ENCODE data around the gene TUSC1. TPM values are rescaled to one million over a fixed set of nuclear protein-coding genes. Genes with fewer than 3 reads are reported as not detected.
"Not testable (repeated sequence)": the region's sequence is repeated elsewhere in the genome, so short reads cannot be mapped to it uniquely, and the experiment has no call there.

The TUSC1 gene
- total RNA-seq, 1 experiment from 2014 or later = 6.0 TPM

DNA sequence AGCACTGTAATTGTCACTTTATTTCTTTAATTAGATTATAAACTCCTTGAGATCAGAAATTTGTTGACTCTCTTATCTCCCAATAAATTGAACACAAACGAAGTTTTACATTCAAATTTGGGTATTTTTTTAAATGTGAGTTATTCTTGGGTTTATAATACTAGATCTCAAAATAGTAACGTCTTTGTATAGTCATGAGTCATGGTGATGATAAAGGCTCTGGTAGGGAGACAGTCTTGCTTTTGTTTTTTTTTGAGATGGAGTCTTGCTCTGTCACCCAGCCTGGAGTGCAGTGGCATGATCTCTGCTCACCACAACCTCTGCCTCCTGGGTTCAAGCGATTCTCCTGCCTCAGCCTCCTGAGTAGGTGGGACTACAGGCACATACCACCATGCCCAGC is 22.7 kb upstream of the TUSC1 start:
- POLR2A ChIA-PET, ATAC-seq: not testable (repeated sequence)

DNA sequence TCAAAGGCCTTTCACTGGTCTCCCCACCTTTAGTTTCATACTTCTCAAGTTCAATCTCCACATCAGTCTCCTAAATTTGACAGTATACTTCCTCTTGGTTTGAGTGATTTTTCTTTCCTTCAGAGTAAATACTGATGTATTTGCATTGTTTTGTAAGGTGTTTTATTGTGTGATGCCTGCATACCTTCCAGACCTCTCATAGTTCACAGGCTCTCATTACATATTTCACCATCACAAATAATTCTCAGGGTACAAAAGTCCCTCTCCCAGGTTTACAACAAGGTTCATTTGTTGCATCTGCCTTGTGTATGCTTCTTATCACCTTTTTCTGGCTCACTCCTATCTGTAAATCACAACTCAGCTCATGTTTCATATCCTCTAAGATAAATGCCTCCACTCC is 22.2 kb upstream of the TUSC1 start:
- CTCF ChIA-PET = no interaction called here
- Mint-ChIP-seq H3K9me3 (no peaks in the 10 kb centered on the region), H3K27ac (no peak overlapping the region), H3K4me1 (peaks cover 7% of the 10 kb centered on the region), H3K27me3 (ENCODE audit: low read depth) (no peaks in the 10 kb centered on the region), H3K4me3 (no peak overlapping the region), H3K36me3 (no peaks in the 10 kb centered on the region)
- POLR2A ChIA-PET = no interaction called here
- TF ChIP-seq, protein P1, sequence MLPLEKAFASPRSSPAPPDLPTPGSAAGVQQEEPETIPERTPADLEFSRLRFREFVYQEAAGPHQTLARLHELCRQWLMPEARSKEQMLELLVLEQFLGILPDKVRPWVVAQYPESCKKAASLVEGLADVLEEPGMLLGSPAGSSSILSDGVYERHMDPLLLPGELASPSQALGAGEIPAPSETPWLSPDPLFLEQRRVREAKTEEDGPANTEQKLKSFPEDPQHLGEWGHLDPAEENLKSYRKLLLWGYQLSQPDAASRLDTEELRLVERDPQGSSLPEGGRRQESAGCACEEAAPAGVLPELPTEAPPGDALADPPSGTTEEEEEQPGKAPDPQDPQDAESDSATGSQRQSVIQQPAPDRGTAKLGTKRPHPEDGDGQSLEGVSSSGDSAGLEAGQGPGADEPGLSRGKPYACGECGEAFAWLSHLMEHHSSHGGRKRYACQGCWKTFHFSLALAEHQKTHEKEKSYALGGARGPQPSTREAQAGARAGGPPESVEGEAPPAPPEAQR (CRISPR knock-in tag; IDR thresholded peaks at IDR 0.05) = no peak
- no peak for ATAC-seq
- no peak for DNase-seq (ENCODE audit: low spot score)

More for the DNA sequence above, 22.7 kb upstream of the TUSC1 start:
- H3K4me3 Mint-ChIP-seq; H3K4me1 Mint-ChIP-seq; DNase-seq (ENCODE audit: low spot score); H3K27me3 Mint-ChIP-seq (ENCODE audit: low read depth); H3K36me3 Mint-ChIP-seq; H3K9me3 Mint-ChIP-seq; CTCF ChIA-PET; H3K27ac Mint-ChIP-seq: not testable (repeated sequence)

DNA sequence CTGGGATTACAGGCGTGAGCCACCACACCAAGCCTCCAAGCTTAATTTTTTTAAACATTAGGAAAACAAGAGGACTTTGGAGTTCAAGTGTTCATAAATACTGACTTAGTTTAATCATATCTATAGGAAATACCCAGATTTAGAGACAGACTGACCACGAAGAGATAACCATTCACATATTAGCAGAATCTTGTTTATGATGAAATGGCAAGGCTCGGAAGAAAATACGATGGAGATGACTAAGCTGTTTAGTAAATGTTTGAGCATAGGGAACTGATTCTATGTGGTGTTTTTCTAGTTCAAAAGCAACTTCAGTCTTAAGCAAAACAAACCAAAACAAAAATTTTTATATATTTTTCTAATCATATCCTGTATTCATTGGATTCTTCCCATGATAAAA is 13.5 kb upstream of the TUSC1 start:
- Mint-ChIP-seq H3K36me3 (no peaks in the 10 kb centered on the region), H3K9me3 (peaks cover 3% of the 10 kb centered on the region; the same call in 1 of the 2 replicates), H3K4me3 (no peak overlapping the region), H3K27ac (no peak overlapping the region), H3K4me1 (peaks cover 12% of the 10 kb centered on the region), H3K27me3 (ENCODE audit: low read depth) (no peaks in the 10 kb centered on the region)
- ATAC-seq (no peak), DNase-seq (ENCODE audit: low spot score) (no peak)
- TF ChIP-seq NFYB (CRISPR knock-in tag; conservative IDR thresholded peaks at IDR 0.05; ENCODE audit: low read depth) = no peak
- TF ChIP-seq, protein P2, sequence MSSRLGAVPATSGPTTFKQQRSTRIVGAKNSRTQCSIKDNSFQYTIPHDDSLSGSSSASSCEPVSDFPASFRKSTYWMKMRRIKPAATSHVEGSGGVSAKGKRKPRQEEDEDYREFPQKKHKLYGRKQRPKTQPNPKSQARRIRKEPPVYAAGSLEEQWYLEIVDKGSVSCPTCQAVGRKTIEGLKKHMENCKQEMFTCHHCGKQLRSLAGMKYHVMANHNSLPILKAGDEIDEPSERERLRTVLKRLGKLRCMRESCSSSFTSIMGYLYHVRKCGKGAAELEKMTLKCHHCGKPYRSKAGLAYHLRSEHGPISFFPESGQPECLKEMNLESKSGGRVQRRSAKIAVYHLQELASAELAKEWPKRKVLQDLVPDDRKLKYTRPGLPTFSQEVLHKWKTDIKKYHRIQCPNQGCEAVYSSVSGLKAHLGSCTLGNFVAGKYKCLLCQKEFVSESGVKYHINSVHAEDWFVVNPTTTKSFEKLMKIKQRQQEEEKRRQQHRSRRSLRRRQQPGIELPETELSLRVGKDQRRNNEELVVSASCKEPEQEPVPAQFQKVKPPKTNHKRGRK (CRISPR knock-in tag; IDR thresholded peaks at IDR 0.05; ENCODE audit: borderline replicate concordance) = no peak
- TF ChIP-seq CREM (CRISPR knock-in tag; IDR thresholded peaks at IDR 0.05) = no peak
- CTCF ChIA-PET = no interaction called here
- POLR2A ChIA-PET = no interaction called here

DNA sequence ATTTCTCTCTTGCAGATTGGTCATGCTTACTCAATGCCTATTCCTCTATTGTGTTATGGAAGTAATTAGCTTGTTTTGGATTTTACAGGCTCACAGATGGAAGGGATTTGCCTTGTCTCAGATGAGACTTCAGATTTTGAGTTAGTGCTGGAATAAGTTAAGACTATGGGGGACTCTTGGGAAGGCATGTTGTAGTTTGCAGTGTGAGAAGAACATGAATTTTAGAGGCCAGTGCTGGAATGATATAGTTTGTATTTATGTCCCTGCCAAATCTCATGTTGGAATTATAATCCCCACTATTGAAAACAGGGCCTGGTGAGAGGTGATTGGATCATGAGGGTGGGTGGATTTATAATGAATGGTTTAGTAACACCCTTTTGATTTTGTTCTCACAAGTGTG is 6.1 kb upstream of the TUSC1 start:
- TF ChIP-seq ATF1 (CRISPR knock-in tag; IDR thresholded peaks at IDR 0.05) (no peak), FOXK1 (CRISPR knock-in tag; IDR thresholded peaks at IDR 0.05) (no peak), OVOL2 (CRISPR knock-in tag; IDR thresholded peaks at IDR 0.05; ENCODE audit: borderline replicate concordance) (no peak), SOX15 (CRISPR knock-in tag; IDR thresholded peaks at IDR 0.05) (no peak)
- TF ChIP-seq, protein P3, sequence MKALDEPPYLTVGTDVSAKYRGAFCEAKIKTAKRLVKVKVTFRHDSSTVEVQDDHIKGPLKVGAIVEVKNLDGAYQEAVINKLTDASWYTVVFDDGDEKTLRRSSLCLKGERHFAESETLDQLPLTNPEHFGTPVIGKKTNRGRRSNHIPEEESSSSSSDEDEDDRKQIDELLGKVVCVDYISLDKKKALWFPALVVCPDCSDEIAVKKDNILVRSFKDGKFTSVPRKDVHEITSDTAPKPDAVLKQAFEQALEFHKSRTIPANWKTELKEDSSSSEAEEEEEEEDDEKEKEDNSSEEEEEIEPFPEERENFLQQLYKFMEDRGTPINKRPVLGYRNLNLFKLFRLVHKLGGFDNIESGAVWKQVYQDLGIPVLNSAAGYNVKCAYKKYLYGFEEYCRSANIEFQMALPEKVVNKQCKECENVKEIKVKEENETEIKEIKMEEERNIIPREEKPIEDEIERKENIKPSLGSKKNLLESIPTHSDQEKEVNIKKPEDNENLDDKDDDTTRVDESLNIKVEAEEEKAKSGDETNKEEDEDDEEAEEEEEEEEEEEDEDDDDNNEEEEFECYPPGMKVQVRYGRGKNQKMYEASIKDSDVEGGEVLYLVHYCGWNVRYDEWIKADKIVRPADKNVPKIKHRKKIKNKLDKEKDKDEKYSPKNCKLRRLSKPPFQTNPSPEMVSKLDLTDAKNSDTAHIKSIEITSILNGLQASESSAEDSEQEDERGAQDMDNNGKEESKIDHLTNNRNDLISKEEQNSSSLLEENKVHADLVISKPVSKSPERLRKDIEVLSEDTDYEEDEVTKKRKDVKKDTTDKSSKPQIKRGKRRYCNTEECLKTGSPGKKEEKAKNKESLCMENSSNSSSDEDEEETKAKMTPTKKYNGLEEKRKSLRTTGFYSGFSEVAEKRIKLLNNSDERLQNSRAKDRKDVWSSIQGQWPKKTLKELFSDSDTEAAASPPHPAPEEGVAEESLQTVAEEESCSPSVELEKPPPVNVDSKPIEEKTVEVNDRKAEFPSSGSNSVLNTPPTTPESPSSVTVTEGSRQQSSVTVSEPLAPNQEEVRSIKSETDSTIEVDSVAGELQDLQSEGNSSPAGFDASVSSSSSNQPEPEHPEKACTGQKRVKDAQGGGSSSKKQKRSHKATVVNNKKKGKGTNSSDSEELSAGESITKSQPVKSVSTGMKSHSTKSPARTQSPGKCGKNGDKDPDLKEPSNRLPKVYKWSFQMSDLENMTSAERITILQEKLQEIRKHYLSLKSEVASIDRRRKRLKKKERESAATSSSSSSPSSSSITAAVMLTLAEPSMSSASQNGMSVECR (CRISPR knock-in tag; IDR thresholded peaks at IDR 0.05; ENCODE audit: borderline replicate concordance) = no peak
- TF ChIP-seq, protein P4, sequence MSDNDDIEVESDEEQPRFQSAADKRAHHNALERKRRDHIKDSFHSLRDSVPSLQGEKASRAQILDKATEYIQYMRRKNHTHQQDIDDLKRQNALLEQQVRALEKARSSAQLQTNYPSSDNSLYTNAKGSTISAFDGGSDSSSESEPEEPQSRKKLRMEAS (CRISPR knock-in tag; IDR thresholded peaks at IDR 0.05) = no peak
- TF ChIP-seq, protein P5, sequence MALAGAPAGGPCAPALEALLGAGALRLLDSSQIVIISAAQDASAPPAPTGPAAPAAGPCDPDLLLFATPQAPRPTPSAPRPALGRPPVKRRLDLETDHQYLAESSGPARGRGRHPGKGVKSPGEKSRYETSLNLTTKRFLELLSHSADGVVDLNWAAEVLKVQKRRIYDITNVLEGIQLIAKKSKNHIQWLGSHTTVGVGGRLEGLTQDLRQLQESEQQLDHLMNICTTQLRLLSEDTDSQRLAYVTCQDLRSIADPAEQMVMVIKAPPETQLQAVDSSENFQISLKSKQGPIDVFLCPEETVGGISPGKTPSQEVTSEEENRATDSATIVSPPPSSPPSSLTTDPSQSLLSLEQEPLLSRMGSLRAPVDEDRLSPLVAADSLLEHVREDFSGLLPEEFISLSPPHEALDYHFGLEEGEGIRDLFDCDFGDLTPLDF (CRISPR knock-in tag; IDR thresholded peaks at IDR 0.05) = no peak
- TF ChIP-seq, protein P6, sequence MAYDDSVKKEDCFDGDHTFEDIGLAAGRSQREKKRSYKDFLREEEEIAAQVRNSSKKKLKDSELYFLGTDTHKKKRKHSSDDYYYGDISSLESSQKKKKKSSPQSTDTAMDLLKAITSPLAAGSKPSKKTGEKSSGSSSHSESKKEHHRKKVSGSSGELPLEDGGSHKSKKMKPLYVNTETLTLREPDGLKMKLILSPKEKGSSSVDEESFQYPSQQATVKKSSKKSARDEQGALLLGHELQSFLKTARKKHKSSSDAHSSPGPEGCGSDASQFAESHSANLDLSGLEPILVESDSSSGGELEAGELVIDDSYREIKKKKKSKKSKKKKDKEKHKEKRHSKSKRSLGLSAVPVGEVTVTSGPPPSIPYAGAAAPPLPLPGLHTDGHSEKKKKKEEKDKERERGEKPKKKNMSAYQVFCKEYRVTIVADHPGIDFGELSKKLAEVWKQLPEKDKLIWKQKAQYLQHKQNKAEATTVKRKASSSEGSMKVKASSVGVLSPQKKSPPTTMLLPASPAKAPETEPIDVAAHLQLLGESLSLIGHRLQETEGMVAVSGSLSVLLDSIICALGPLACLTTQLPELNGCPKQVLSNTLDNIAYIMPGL (CRISPR knock-in tag; IDR thresholded peaks at IDR 0.05) = no peak
- H3K36me3 Mint-ChIP-seq = peaks cover 7% of the 10 kb centered on the region
- no peak for DNase-seq (ENCODE audit: low spot score)

More for the DNA sequence above, 6.1 kb upstream of the TUSC1 start:
- Mint-ChIP-seq H3K9me3 (peaks cover 25% of the 10 kb centered on the region), H3K4me1 (no peaks in the 10 kb centered on the region), H3K4me3 (no peak overlapping the region), H3K27ac (no peak overlapping the region), H3K27me3 (ENCODE audit: low read depth) (no peaks in the 10 kb centered on the region; the same call in 1 of the 2 replicates)
- ChIA-PET POLR2A (interaction anchor here (0.6 kb wide), 1 partner anchor 58 kb away, joined by 3 read pairs; no protein-coding TSS in a partner anchor), CTCF (no interaction called here)
- no peak for ATAC-seq

All from WTC11 (cell line).